Osteocyte (in vitro differentiated cells): ENCODE measurements around the gene EFNB2. TPM values are rescaled to one million over a fixed set of nuclear protein-coding genes. Genes with fewer than 3 reads are reported as not detected.

Source experiments
- DNase-seq: peaks from one replicate; pipeline ENCODE4 v3.0.0; 2021; ENCODE audit warnings: mixed read lengths; ENCODE audit not compliant: unreplicated experiment; ENCODE audit errors: extremely low spot score
- H3K27ac Mint-ChIP-seq: one replicate; pipeline ENCODE4 v1.8.0; 2021; ENCODE audit warnings: mild to moderate bottlenecking, mixed read lengths; ENCODE audit not compliant: unreplicated experiment
- H3K27me3 Mint-ChIP-seq: one replicate; pipeline ENCODE4 v1.8.0; 2021; ENCODE audit warnings: mixed read lengths; ENCODE audit not compliant: unreplicated experiment
- H3K36me3 Mint-ChIP-seq: one replicate; pipeline ENCODE4 v1.8.0; 2021; ENCODE audit warnings: mixed read lengths; ENCODE audit not compliant: unreplicated experiment
- H3K4me1 Mint-ChIP-seq: one replicate; pipeline ENCODE4 v1.8.0; 2021; ENCODE audit warnings: mixed read lengths; ENCODE audit not compliant: unreplicated experiment
- H3K4me3 Mint-ChIP-seq: one replicate; pipeline ENCODE4 v1.8.0; 2021; ENCODE audit warnings: mild to moderate bottlenecking, moderate library complexity, mixed read lengths; ENCODE audit not compliant: unreplicated experiment
- H3K9me3 Mint-ChIP-seq: one replicate; pipeline ENCODE4 v1.8.0; 2021; ENCODE audit warnings: mixed read lengths; ENCODE audit not compliant: unreplicated experiment
- CTCF ChIP-seq: fragments of 200-600 bp; sonication (generic); IDR thresholded peaks from 2 replicates; pipeline ENCODE4 v1.5.0; 2021; ENCODE audit warnings: antibody characterized with exemption, mild to moderate bottlenecking, moderate library complexity
- total RNA-seq: library from RNA; stranded (reverse); gene quantifications from 2 replicates; pipeline ENCODE4 v1.2.1, GENCODE V29; 2021

EFNB2 gene
- total RNA-seq, 1 donor from 2014 or later = 50.0 TPM

DNA sequence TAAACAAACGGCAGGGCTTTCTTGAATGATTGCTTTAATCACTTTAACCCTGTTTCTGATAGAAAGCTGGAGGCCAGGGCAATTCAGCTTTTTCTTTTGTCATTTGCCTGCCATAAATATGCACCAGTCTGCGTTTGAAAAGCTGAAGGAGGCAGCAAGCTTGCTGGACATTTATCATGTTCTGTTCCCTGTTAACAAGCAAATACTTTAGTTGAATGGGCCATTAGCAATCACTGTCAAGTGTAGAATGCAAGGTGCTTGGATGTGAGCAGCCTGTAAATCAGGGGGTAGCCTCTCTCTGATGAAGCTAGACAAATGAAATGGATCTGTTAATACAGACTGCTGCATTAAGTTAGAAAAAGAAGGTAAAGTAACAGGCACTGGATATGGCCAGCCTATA is 7.6 kb downstream of the EFNB2 start:
- no peaks in the 10 kb centered on the region for H3K27me3 Mint-ChIP-seq
- H3K27ac Mint-ChIP-seq = peak overlapping the region; percentile 95
- TF ChIP-seq CTCF = no peak
- H3K9me3 Mint-ChIP-seq = no peaks in the 10 kb centered on the region
- peaks cover 76% of the 10 kb centered on the region for H3K4me1 Mint-ChIP-seq
- no peak overlapping the region for H3K4me3 Mint-ChIP-seq
- no peak for DNase-seq
- H3K36me3 Mint-ChIP-seq = no peaks in the 10 kb centered on the region

DNA sequence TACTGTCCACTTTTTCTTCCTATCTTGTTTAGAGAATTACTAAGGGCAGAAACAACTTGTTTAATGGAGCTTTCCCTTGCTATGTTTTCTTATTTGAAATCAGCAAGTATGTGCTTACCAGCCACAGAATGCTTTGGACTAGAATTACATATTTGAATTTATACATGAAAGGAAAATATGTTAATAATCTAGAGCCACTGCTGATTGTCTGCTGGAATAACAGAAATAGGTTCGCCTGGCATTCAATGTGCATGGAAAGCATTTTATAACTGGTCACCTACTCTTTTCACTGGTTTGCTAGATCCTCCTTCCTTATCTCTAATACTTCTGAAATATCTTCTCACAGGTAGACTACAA is 8.0 kb downstream of the EFNB2 start:
- Mint-ChIP-seq H3K27ac (peak overlapping the region; percentile 95), H3K4me1 (peaks cover 80% of the 10 kb centered on the region), H3K4me3 (no peak overlapping the region), H3K27me3 (no peaks in the 10 kb centered on the region), H3K9me3 (no peaks in the 10 kb centered on the region), H3K36me3 (no peaks in the 10 kb centered on the region)
- no peak for DNase-seq
- no peak for TF ChIP-seq CTCF

GRCh38 chr13:106526738-106527444 is 8.6 kb downstream of the EFNB2 start:
- TF ChIP-seq CTCF = no peak
- peak overlapping the region; percentile 95 for H3K27ac Mint-ChIP-seq
- H3K9me3 Mint-ChIP-seq = no peaks in the 10 kb centered on the region

GRCh38 chr13:106525865-106526264 is 9.6 kb downstream of the EFNB2 start:
- H3K9me3 Mint-ChIP-seq = no peaks in the 10 kb centered on the region
- peaks cover 84% of the 10 kb centered on the region for H3K4me1 Mint-ChIP-seq
- DNase-seq = no peak
- H3K27ac Mint-ChIP-seq = no peak overlapping the region
- H3K27me3 Mint-ChIP-seq = no peaks in the 10 kb centered on the region
- no peak for TF ChIP-seq CTCF
- H3K36me3 Mint-ChIP-seq = no peaks in the 10 kb centered on the region
- no peak overlapping the region for H3K4me3 Mint-ChIP-seq

More at GRCh38 chr13:106526738-106527444, 8.6 kb downstream of the EFNB2 start:
- Mint-ChIP-seq H3K4me3 (peak overlapping the region; percentile 29), H3K4me1 (peaks cover 83% of the 10 kb centered on the region), H3K27me3 (no peaks in the 10 kb centered on the region), H3K36me3 (no peaks in the 10 kb centered on the region)
- DNase-seq = no peak

DNA sequence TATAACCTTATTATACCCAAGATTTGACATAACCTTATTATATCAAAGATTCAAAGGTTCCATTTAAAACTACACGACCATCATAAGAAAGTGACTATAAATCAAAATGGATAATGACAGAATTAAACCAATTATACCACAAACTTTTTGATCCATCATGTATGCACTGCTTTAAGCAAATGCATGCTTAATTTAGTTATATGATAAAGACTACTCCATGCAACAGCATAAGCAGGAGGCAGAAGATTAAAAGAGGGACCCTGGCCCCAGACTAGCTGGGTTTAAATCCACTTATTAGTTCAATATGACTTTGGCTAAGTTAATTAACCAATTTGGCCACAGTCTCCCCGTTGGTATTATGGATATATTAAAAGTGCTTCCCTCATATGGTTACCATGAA is 11.4 kb downstream of the EFNB2 start:
- peaks cover 79% of the 10 kb centered on the region for H3K4me1 Mint-ChIP-seq
- no peaks in the 10 kb centered on the region for H3K27me3 Mint-ChIP-seq
- no peaks in the 10 kb centered on the region for H3K36me3 Mint-ChIP-seq
- H3K27ac Mint-ChIP-seq = peak overlapping the region; percentile 14
- no peaks in the 10 kb centered on the region for H3K9me3 Mint-ChIP-seq
- H3K4me3 Mint-ChIP-seq = no peak overlapping the region
- DNase-seq = no peak
- TF ChIP-seq CTCF = no peak
